Measurements from ENCODE around the gene HNRNPAB.

HNRNPAB gene

GRCh38 chr5:178221853-178222252, 17.5 kb downstream of the HNRNPAB start:
- TF ChIP-seq, protein P1, sequence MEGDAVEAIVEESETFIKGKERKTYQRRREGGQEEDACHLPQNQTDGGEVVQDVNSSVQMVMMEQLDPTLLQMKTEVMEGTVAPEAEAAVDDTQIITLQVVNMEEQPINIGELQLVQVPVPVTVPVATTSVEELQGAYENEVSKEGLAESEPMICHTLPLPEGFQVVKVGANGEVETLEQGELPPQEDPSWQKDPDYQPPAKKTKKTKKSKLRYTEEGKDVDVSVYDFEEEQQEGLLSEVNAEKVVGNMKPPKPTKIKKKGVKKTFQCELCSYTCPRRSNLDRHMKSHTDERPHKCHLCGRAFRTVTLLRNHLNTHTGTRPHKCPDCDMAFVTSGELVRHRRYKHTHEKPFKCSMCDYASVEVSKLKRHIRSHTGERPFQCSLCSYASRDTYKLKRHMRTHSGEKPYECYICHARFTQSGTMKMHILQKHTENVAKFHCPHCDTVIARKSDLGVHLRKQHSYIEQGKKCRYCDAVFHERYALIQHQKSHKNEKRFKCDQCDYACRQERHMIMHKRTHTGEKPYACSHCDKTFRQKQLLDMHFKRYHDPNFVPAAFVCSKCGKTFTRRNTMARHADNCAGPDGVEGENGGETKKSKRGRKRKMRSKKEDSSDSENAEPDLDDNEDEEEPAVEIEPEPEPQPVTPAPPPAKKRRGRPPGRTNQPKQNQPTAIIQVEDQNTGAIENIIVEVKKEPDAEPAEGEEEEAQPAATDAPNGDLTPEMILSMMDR (IDR thresholded peaks at IDR 0.05; ENCODE audit: low read depth, low read length): no peak
- Histone ChIP-seq H3K9me3 (no peaks in the 10 kb centered on the region), H3K27me3 (no peaks in the 10 kb centered on the region), H3K4me3 (ENCODE audit: low read depth, low read length) (no peak overlapping the region), H3K36me3 (peaks cover 31% of the 10 kb centered on the region), H3K4me1 (no peaks in the 10 kb centered on the region)
- DNase-seq: no peak

GRCh38 chr5:178222292-178222691, 18.0 kb downstream of the HNRNPAB start:
- TF ChIP-seq, protein P1 (IDR thresholded peaks at IDR 0.05; ENCODE audit: low read depth, low read length): no peak
- H3K36me3 ChIP-seq: peaks cover 28% of the 10 kb centered on the region
- no peak for DNase-seq
- H3K4me1 ChIP-seq: no peaks in the 10 kb centered on the region
- H3K9me3 ChIP-seq: no peaks in the 10 kb centered on the region
- H3K4me3 ChIP-seq (ENCODE audit: low read depth, low read length): no peak overlapping the region
- H3K27me3 ChIP-seq: no peaks in the 10 kb centered on the region

GRCh38 chr5:178223196-178223773, 19.0 kb downstream of the HNRNPAB start:
- H3K9me3 ChIP-seq: no peaks in the 10 kb centered on the region
- H3K4me1 ChIP-seq: no peaks in the 10 kb centered on the region
- DNase-seq: no peak
- TF ChIP-seq, protein P1 (IDR thresholded peaks at IDR 0.05; ENCODE audit: low read depth, low read length): no peak; the same call in 1 of the 2 replicates
- no peaks in the 10 kb centered on the region for H3K27me3 ChIP-seq
- no peak overlapping the region for H3K4me3 ChIP-seq (ENCODE audit: low read depth, low read length)
- peaks cover 34% of the 10 kb centered on the region for H3K36me3 ChIP-seq

GRCh38 chr5:178223828-178224335, 19.5 kb downstream of the HNRNPAB start:
- H3K27me3 ChIP-seq: no peaks in the 10 kb centered on the region
- TF ChIP-seq, protein P1 (IDR thresholded peaks at IDR 0.05; ENCODE audit: low read depth, low read length): no peak
- H3K36me3 ChIP-seq: peaks cover 33% of the 10 kb centered on the region
- DNase-seq: no peak
- H3K4me1 ChIP-seq: no peaks in the 10 kb centered on the region
- no peaks in the 10 kb centered on the region for H3K9me3 ChIP-seq
- H3K4me3 ChIP-seq (ENCODE audit: low read depth, low read length): no peak overlapping the region

- no peaks in the 10 kb centered on the region for H3K27me3 ChIP-seq
- H3K4me1 ChIP-seq: no peaks in the 10 kb centered on the region
- no peak for DNase-seq
- no peaks in the 10 kb centered on the region for H3K9me3 ChIP-seq
- TF ChIP-seq, protein P1 (IDR thresholded peaks at IDR 0.05; ENCODE audit: low read depth, low read length): no peak
- H3K4me3 ChIP-seq (ENCODE audit: low read depth, low read length): no peak overlapping the region
- peaks cover 37% of the 10 kb centered on the region for H3K36me3 ChIP-seq
Observed at GRCh38 chr5:178224403-178224802, 20.1 kb downstream of the HNRNPAB start.

DNA sequence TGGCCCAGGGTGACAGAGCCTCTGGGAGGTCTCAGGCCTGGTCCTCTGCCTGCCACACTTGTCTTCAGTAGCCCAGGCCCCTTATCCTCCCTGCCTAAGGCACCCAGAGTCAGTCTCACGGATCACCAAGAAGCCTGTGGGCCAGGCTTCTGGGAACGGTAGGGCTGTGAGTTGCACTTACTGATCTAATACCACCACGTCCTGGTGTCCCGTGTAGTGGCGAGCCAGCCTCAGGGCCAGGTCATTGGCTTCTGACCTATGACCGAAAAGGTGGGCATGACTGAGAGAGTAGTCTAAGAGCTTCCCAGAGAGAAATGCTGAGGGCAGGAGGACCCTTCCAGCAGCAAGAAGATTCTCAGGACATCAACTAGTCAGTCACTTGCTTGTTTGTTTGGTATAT, 20.8 kb downstream of the HNRNPAB start:
- H3K4me3 ChIP-seq (ENCODE audit: low read depth, low read length): no peak overlapping the region
- H3K36me3 ChIP-seq: peaks cover 39% of the 10 kb centered on the region
- no peaks in the 10 kb centered on the region for H3K9me3 ChIP-seq
- TF ChIP-seq, protein P1 (IDR thresholded peaks at IDR 0.05; ENCODE audit: low read depth, low read length): no peak
- H3K4me1 ChIP-seq: no peaks in the 10 kb centered on the region
- no peaks in the 10 kb centered on the region for H3K27me3 ChIP-seq
- DNase-seq: no peak

Data from BE2C (cell line).